Heart left ventricle (tissue), 13 donors: ENCODE measurements around the gene SLC10A7.

Experiments used
- CTCF ChIP-seq, 12 donors: fragments of 200-600 bp; sonication (generic) in 4 of 12; IDR thresholded peaks; one replicate each; pipeline versions ENCODE4 v1.5.0 to v1.8.0; 2018 to 2022; ENCODE audit warnings: antibody characterized with exemption in 12 of 12, mild to moderate bottlenecking in 5 of 12
- POLR2A ChIP-seq, 2 donors: fragments of 450-650 bp; IDR thresholded peaks; one replicate each; pipeline ENCODE4 v1.6.1; 2017; ENCODE audit warnings: antibody characterized with exemption in 2 of 2, mild to moderate bottlenecking in 2 of 2, moderate library complexity in 2 of 2
- donor health status: ischemic (EF 13 %, LVEDD 7.1; RV severe dilation, severe dysfunction).
- donor health status: DM: no; HTN: yes; CAD: no.
- donor health status: DM: no; HTN: no; CAD: no.
- donor health status: ischemic (EF 25% LVEDD 6.9; RV normal size, moderate dysfunction).
- donor health status: ischemic (EF 25% LVEDD 5.7; RV mildly dilated, moderate dysfunction).
- donor health status: ischemic (EF 35%, LVEDD 5.7; RV mildly dilated, moderate dysfunction).
- donor health status: nonischemic (EF 11% LVEDD 7.7; RV severe dilation, severe dysfunction).
- donor health status: DM: yes; HTN: yes; CAD: no.
- donor health status: PGD.
- donor health status: ischemic (EF 29% LVEDD 5.4; RV normal size, mild dysfunction).
- donor health status: nonischemic (EF 23%, LVEDD 6.1; RV moderate dilation, normal function).

GRCh38 chr4:146243883-146244277 is 277.9 kb downstream of the SLC10A7 start:
- TF ChIP-seq CTCF (IDR thresholded peaks at IDR 0.05) (no peak), POLR2A (IDR thresholded peaks at IDR 0.05) (no peak)
